Gastroesophageal sphincter (tissue), 4 donors: Measurements from ENCODE around the gene MXRA7. TPM values are rescaled to one million over a fixed set of nuclear protein-coding genes. Genes with fewer than 3 reads are reported as not detected.

Experiments
- ATAC-seq: fragments of 150-250 bp; one replicate; pipeline ENCODE4 v1.9.1; 2016; ENCODE audit warnings: mild to moderate bottlenecking, moderate library complexity
- H3K27ac ChIP-seq, 4 donors: fragments of 200-600 bp; sonication (generic) in 3 of 4; 1 replicate in 3 of 4; 2 replicates in 1 of 4; pipeline ENCODE4 v1.5.1; 2016 to 2019
- H3K27me3 ChIP-seq: fragments of 200-600 bp; sonication (generic); one replicate; pipeline ENCODE4 v1.5.1; 2019
- H3K36me3 ChIP-seq, 2 donors: fragments of 200-600 bp; sonication (generic); one replicate each; pipeline ENCODE4 v1.5.1; 2019; ENCODE audit warnings: control low read depth in 1 of 2
- H3K4me1 ChIP-seq, 3 donors: fragments of 200-600 bp; sonication (generic); 1 replicate in 2 of 3; 2 replicates in 1 of 3; pipeline ENCODE4 v1.5.1; 2016 to 2019; ENCODE audit warnings: control low read depth in 2 of 3
- H3K4me3 ChIP-seq, 2 donors: fragments of 200-600 bp; sonication (generic); one replicate each; pipeline ENCODE4 v1.5.1; 2019; ENCODE audit warnings: mild to moderate bottlenecking in 1 of 2, moderate library complexity in 1 of 2
- H3K9me3 ChIP-seq, 3 donors: fragments of 200-600 bp; sonication (generic); one replicate each; pipeline ENCODE4 v1.5.1; 2017 to 2019; ENCODE audit warnings: control low read depth in 2 of 3
- EP300 ChIP-seq: sonication (generic); formaldehyde crosslinking; IDR thresholded peaks from one replicate; pipeline ENCODE4 v1.6.1; 2017; ENCODE audit warnings: antibody characterized with exemption, mild to moderate bottlenecking
- POLR2A ChIP-seq, 2 donors: fragments of 450-650 bp; IDR thresholded peaks; one replicate each; pipeline ENCODE4 v1.6.1; 2017; ENCODE audit warnings: antibody characterized with exemption in 2 of 2, mild to moderate bottlenecking in 2 of 2, moderate library complexity in 1 of 2
- POLR2AphosphoS5 ChIP-seq: sonication (generic); formaldehyde crosslinking; IDR thresholded peaks from one replicate; pipeline ENCODE4 v1.6.1; 2017; ENCODE audit warnings: antibody characterized with exemption
- WGBS, 2 donors: methylation state at CpG; one replicate each; pipeline ENCODE4 v1.1.5; 2018; ENCODE audit warnings: low coverage in 1 of 2; 5-methylcytosine and 5-hydroxymethylcytosine counted together
- total RNA-seq, 4 donors: library from RNA; depleted of rRNA; stranded (reverse); fragments of >200 nt; gene quantifications; one replicate each; pipeline ENCODE4 v1.1.0, GENCODE V29; 2016
- TF ChIP-seq, protein P1 (sequence below), 4 experiments: fragments of 200-600 bp in 2 of 4; fragments of 450-650 bp in 2 of 4; sonication (generic) in 1 of 4; IDR thresholded peaks; one replicate each; pipeline ENCODE4 v1.5.1; 2017 to 2019; ENCODE audit warnings: antibody characterized with exemption in 4 of 4, mild to moderate bottlenecking in 2 of 4, moderate library complexity in 2 of 4

MXRA7 gene
- total RNA-seq, 4 donors from 2014 or later = 333 to 451 (median 412) TPM

GRCh38 chr17:76684756-76685155, 26.0 kb downstream of the MXRA7 start:
- no peaks in the 10 kb centered on the region for H3K27me3 ChIP-seq
- peaks cover 0 to 50% of the 10 kb centered on the region in 2 donors for H3K36me3 ChIP-seq
- WGBS, 2 donors = 100% methylated on average over 1 of the region's 7 CpGs; no CpG with 5 or more reads in 1 of the 2 donors
- peak overlapping the region in 3 of 4 donors; percentile 68 to 93 (median 91) for H3K27ac ChIP-seq
- no peak overlapping the region for H3K4me3 ChIP-seq
- ATAC-seq = no peak
- peaks cover 14 to 91% (median 64%) of the 10 kb centered on the region in 3 donors for H3K4me1 ChIP-seq
- TF ChIP-seq, protein P1, sequence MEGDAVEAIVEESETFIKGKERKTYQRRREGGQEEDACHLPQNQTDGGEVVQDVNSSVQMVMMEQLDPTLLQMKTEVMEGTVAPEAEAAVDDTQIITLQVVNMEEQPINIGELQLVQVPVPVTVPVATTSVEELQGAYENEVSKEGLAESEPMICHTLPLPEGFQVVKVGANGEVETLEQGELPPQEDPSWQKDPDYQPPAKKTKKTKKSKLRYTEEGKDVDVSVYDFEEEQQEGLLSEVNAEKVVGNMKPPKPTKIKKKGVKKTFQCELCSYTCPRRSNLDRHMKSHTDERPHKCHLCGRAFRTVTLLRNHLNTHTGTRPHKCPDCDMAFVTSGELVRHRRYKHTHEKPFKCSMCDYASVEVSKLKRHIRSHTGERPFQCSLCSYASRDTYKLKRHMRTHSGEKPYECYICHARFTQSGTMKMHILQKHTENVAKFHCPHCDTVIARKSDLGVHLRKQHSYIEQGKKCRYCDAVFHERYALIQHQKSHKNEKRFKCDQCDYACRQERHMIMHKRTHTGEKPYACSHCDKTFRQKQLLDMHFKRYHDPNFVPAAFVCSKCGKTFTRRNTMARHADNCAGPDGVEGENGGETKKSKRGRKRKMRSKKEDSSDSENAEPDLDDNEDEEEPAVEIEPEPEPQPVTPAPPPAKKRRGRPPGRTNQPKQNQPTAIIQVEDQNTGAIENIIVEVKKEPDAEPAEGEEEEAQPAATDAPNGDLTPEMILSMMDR (IDR thresholded peaks at IDR 0.05) = no peak
- TF ChIP-seq EP300 (no peak), POLR2A (IDR thresholded peaks at IDR 0.05) (no peak), POLR2AphosphoS5 (no peak)
- H3K9me3 ChIP-seq = no peaks in the 10 kb centered on the region

- WGBS, 2 donors = no CpG with 5 or more reads among the region's 25 CpGs
Measured at GRCh38 chr17:76683921-76684745, 26.6 kb downstream of the MXRA7 start.

GRCh38 chr17:76683011-76683755, 27.6 kb downstream of the MXRA7 start:
- no peak for ATAC-seq
- Histone ChIP-seq H3K4me1 (peaks cover 14 to 76% (median 52%) of the 10 kb centered on the region in 3 donors), H3K9me3 (no peaks in the 10 kb centered on the region), H3K4me3 (no peak overlapping the region), H3K27me3 (no peaks in the 10 kb centered on the region), H3K36me3 (peaks cover 0 to 62% of the 10 kb centered on the region in 2 donors), H3K27ac (peak overlapping the region; percentile 5 to 93 (median 86))
- no peak for TF ChIP-seq POLR2AphosphoS5
- TF ChIP-seq, protein P1 (IDR thresholded peaks at IDR 0.05) = peak in 1 of 4 experiments; percentile 20
- TF ChIP-seq EP300 = no peak
- TF ChIP-seq POLR2A (IDR thresholded peaks at IDR 0.05) = no peak
- 47% methylated on average over 3 of the region's 18 CpGs; no CpG with 5 or more reads in 1 of the 2 donors for WGBS, 2 donors

More at GRCh38 chr17:76683921-76684745, 26.6 kb downstream of the MXRA7 start:
- TF ChIP-seq, protein P1 (IDR thresholded peaks at IDR 0.05) = no peak
- H3K4me1 ChIP-seq = peaks cover 14 to 85% (median 62%) of the 10 kb centered on the region in 3 donors
- H3K27me3 ChIP-seq = no peaks in the 10 kb centered on the region
- peaks cover 0 to 52% of the 10 kb centered on the region in 2 donors for H3K36me3 ChIP-seq
- H3K4me3 ChIP-seq = no peak overlapping the region
- peak overlapping the region in 3 of 4 donors; percentile 82 to 93 (median 91) for H3K27ac ChIP-seq
- H3K9me3 ChIP-seq = no peaks in the 10 kb centered on the region
- no peak for ATAC-seq

DNA sequence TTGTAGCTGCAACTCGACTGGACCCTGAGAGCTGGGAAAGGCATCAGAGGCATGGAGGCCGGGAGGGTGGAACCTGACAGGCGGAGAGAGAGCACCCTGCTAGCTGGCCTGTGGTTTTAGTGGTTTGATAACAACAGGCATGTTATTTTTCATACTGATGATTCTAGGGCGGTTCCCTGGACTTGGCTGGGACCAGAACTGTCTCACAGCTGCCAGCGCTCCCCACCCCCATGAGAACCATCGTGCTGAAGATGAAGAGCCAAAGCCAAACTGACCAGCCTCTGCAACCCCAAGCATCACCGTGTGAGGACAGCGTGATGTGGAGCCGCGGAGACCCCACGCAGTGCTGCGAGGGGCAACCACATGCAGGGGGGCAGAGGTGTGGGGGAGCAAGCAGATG, 28.5 kb downstream of the MXRA7 start:
- Histone ChIP-seq H3K4me3 (no peak overlapping the region), H3K9me3 (no peaks in the 10 kb centered on the region), H3K27me3 (no peaks in the 10 kb centered on the region), H3K4me1 (peaks cover 9 to 67% (median 43%) of the 10 kb centered on the region in 3 donors), H3K36me3 (peaks cover 0 to 71% of the 10 kb centered on the region in 2 donors), H3K27ac (peak overlapping the region; percentile 5 to 93 (median 86))
- peak; percentile 17 for ATAC-seq
- 17% methylated on average over 3 of the region's 12 CpGs; no CpG with 5 or more reads in 1 of the 2 donors for WGBS, 2 donors
- TF ChIP-seq, protein P1 (IDR thresholded peaks at IDR 0.05) = no peak
- TF ChIP-seq POLR2A (IDR thresholded peaks at IDR 0.05) (no peak), EP300 (no peak)
